Upper lobe of left lung (tissue), 6 donors: Measurements from ENCODE around the gene SLC38A2. TPM values are rescaled to one million over a fixed set of nuclear protein-coding genes. Genes with fewer than 3 reads are reported as not detected.

Experiments used
- ATAC-seq, 2 donors: fragments of 200-7000 bp; cut with Tn5 transposase; one replicate each; pipeline ENCODE4 v1.9.1; 2022; ENCODE audit warnings: mild to moderate bottlenecking in 2 of 2, moderate library complexity in 2 of 2; ENCODE audit not compliant: low FRiP score in 2 of 2
- DNase-seq, 2 donors: peaks; one replicate each; pipeline ENCODE4 v3.0.0-alpha.2; 2019 to 2020
- H3K27ac ChIP-seq, 4 donors: fragments of 200-600 bp; sonication (generic); one replicate each; pipeline ENCODE4 v1.5.1; 2016 to 2019
- H3K27me3 ChIP-seq, 4 donors: fragments of 200-600 bp; sonication (generic); one replicate each; pipeline ENCODE4 v1.5.1; 2017 to 2019
- H3K36me3 ChIP-seq, 4 donors: fragments of 200-600 bp; sonication (generic); one replicate each; pipeline ENCODE4 v1.5.1; 2016 to 2019
- H3K4me1 ChIP-seq, 4 donors: fragments of 200-600 bp; sonication (generic); one replicate each; pipeline ENCODE4 v1.5.1; 2018 to 2019
- H3K4me3 ChIP-seq, 4 donors: fragments of 200-600 bp; sonication (generic); one replicate each; pipeline ENCODE4 v1.5.1; 2017 to 2019; ENCODE audit warnings: mild to moderate bottlenecking in 2 of 4, moderate library complexity in 1 of 4
- H3K9me3 ChIP-seq, 4 donors: fragments of 200-600 bp; sonication (generic); one replicate each; pipeline ENCODE4 v1.5.1; 2018 to 2019
- CTCF ChIP-seq, 6 experiments: fragments of 450-650 bp in 4 of 6; fragments of 200-600 bp in 2 of 6; sonication (generic) in 2 of 6; IDR thresholded peaks; one replicate each; pipeline ENCODE4 v1.5.1; 2016 to 2019; ENCODE audit warnings: antibody characterized with exemption in 6 of 6
- EP300 ChIP-seq, 4 donors: sonication (generic); formaldehyde crosslinking; IDR thresholded peaks; one replicate each; pipeline ENCODE4 v1.5.1; 2017; ENCODE audit warnings: antibody characterized with exemption in 4 of 4, control low read depth in 2 of 4
- POLR2A ChIP-seq, 4 donors: fragments of 450-650 bp; IDR thresholded peaks; one replicate each; pipeline ENCODE4 v1.5.1; 2016 to 2017; ENCODE audit warnings: antibody characterized with exemption in 4 of 4, mild to moderate bottlenecking in 2 of 4
- POLR2AphosphoS5 ChIP-seq, 2 donors: sonication (generic); formaldehyde crosslinking; IDR thresholded peaks; one replicate each; pipeline ENCODE4 v1.5.1; 2017; ENCODE audit warnings: antibody characterized with exemption in 2 of 2
- WGBS, 2 donors: methylation state at CpG; one replicate each; pipeline ENCODE4 v1.1.5; 2017 to 2018; 5-methylcytosine and 5-hydroxymethylcytosine counted together
- total RNA-seq, 6 donors: library from RNA; depleted of rRNA in 4 of 6; stranded (reverse); fragments of >200 nt in 4 of 6; gene quantifications; one replicate each; pipeline versions ENCODE4 v1.1.0 to v1.2.1, GENCODE V29; 2016 to 2021
- donor health status: DM: no; HTN: no; CAD: no; lungs with moderate emphysema.
- donor health status: DM: no; HTN: yes; CAD: no; lungs with severe emphysema.

Gene SLC38A2
- total RNA-seq, 6 donors from 2014 or later = 104 to 409 (median 223) TPM

- WGBS, 2 donors = 100% methylated on average over 1 of the region's 1 CpG
- no peak for ATAC-seq
- no peak for TF ChIP-seq CTCF (IDR thresholded peaks at IDR 0.05)
- no peak for TF ChIP-seq POLR2A (IDR thresholded peaks at IDR 0.05)
- TF ChIP-seq POLR2AphosphoS5 (IDR thresholded peaks at IDR 0.05) = no peak
- no peak for TF ChIP-seq EP300 (IDR thresholded peaks at IDR 0.05)
- Histone ChIP-seq H3K4me1 (peaks cover 5 to 18% (median 17%) of the 10 kb centered on the region in 4 donors), H3K36me3 (no peaks in the 10 kb centered on the region), H3K4me3 (no peak overlapping the region), H3K27ac (no peak overlapping the region), H3K9me3 (no peaks in the 10 kb centered on the region), H3K27me3 (no peaks in the 10 kb centered on the region)
- no peak for DNase-seq
These were observed 6.0 kb upstream of the SLC38A2 start for GRCh38 chr12:46378530-46378929.

GRCh38 chr12:46377678-46378077, 5.1 kb upstream of the SLC38A2 start:
- Histone ChIP-seq H3K27me3 (no peaks in the 10 kb centered on the region), H3K27ac (no peak overlapping the region), H3K36me3 (no peaks in the 10 kb centered on the region), H3K9me3 (no peaks in the 10 kb centered on the region), H3K4me1 (peaks cover 5 to 17% (median 16%) of the 10 kb centered on the region in 4 donors), H3K4me3 (no peak overlapping the region)
- no peak for TF ChIP-seq EP300 (IDR thresholded peaks at IDR 0.05)
- no peak for TF ChIP-seq POLR2A (IDR thresholded peaks at IDR 0.05)
- no peak for TF ChIP-seq POLR2AphosphoS5 (IDR thresholded peaks at IDR 0.05)
- TF ChIP-seq CTCF (IDR thresholded peaks at IDR 0.05) = no peak
- DNase-seq (no peak), ATAC-seq (no peak)
- WGBS, 2 donors = 85 to 94% methylated on average over 3 of the region's 3 CpGs

- DNase-seq = no peak
- H3K4me1 ChIP-seq = peaks cover 5 to 9% (median 9%) of the 10 kb centered on the region in 4 donors
- H3K27me3 ChIP-seq = no peaks in the 10 kb centered on the region
- 95 to 100% methylated on average over 1 of the region's 1 CpG for WGBS, 2 donors
- no peak overlapping the region for H3K4me3 ChIP-seq
- ATAC-seq = no peak
- H3K36me3 ChIP-seq = no peaks in the 10 kb centered on the region
- no peaks in the 10 kb centered on the region for H3K9me3 ChIP-seq
- no peak for TF ChIP-seq POLR2AphosphoS5 (IDR thresholded peaks at IDR 0.05)
- TF ChIP-seq CTCF (IDR thresholded peaks at IDR 0.05) = no peak
- no peak for TF ChIP-seq POLR2A (IDR thresholded peaks at IDR 0.05)
- TF ChIP-seq EP300 (IDR thresholded peaks at IDR 0.05) = no peak
- H3K27ac ChIP-seq = no peak overlapping the region
These were observed 4.0 kb upstream of the SLC38A2 start for GRCh38 chr12:46376579-46376978.

GRCh38 chr12:46374711-46375110, 2.1 kb upstream of the SLC38A2 start:
- WGBS, 2 donors = 88 to 96% methylated on average over 4 of the region's 4 CpGs
- Histone ChIP-seq H3K27me3 (no peaks in the 10 kb centered on the region), H3K9me3 (no peaks in the 10 kb centered on the region), H3K36me3 (peaks cover 0 to 15% (median 8%) of the 10 kb centered on the region in 4 donors), H3K4me1 (peaks cover 15 to 20% (median 18%) of the 10 kb centered on the region in 4 donors), H3K27ac (no peak overlapping the region), H3K4me3 (no peak overlapping the region)
- DNase-seq (no peak), ATAC-seq (no peak)
- TF ChIP-seq POLR2AphosphoS5 (IDR thresholded peaks at IDR 0.05) (no peak), EP300 (IDR thresholded peaks at IDR 0.05) (no peak), POLR2A (IDR thresholded peaks at IDR 0.05) (no peak), CTCF (IDR thresholded peaks at IDR 0.05) (no peak)

GRCh38 chr12:46374310-46374709, 1.7 kb upstream of the SLC38A2 start:
- H3K27ac ChIP-seq = peak overlapping the region in 2 of 4 donors; percentile 99 to 100

More at GRCh38 chr12:46374310-46374709, 1.7 kb upstream of the SLC38A2 start:
- Histone ChIP-seq H3K9me3 (no peaks in the 10 kb centered on the region), H3K27me3 (no peaks in the 10 kb centered on the region), H3K4me3 (peak overlapping the region in 1 of 4 donors; percentile 91), H3K36me3 (peaks cover under 1 to 19% (median 12%) of the 10 kb centered on the region in 4 donors), H3K4me1 (peaks cover 19 to 24% (median 22%) of the 10 kb centered on the region in 4 donors)
- no peak for TF ChIP-seq EP300 (IDR thresholded peaks at IDR 0.05)
- TF ChIP-seq POLR2AphosphoS5 (IDR thresholded peaks at IDR 0.05) = no peak
- no peak for TF ChIP-seq POLR2A (IDR thresholded peaks at IDR 0.05)
- no peak for TF ChIP-seq CTCF (IDR thresholded peaks at IDR 0.05)
- no peak for DNase-seq
- ATAC-seq = no peak
- WGBS, 2 donors = 17 to 29% methylated on average over 1 of the region's 1 CpG
